Muscle of leg (tissue), 11 donors: ENCODE data around the gene PLXDC1. TPM values are rescaled to one million over a fixed set of nuclear protein-coding genes. Genes with fewer than 3 reads are reported as not detected.

ENCODE experiments used
- DNase-seq: peaks from one replicate; pipeline ENCODE4 v3.0.0; 2013
- H3K27ac ChIP-seq: one replicate; pipeline ENCODE4 v1.5.1; 2013; ENCODE audit warnings: mild to moderate bottlenecking, low read length, control low read depth
- H3K27me3 ChIP-seq: one replicate; pipeline ENCODE4 v1.6.1; 2013; ENCODE audit warnings: low read length; ENCODE audit not compliant: control insufficient read depth, insufficient read depth
- H3K36me3 ChIP-seq: one replicate; pipeline ENCODE4 v1.6.1; 2013; ENCODE audit warnings: low read length; ENCODE audit not compliant: control insufficient read depth, insufficient read depth
- H3K4me1 ChIP-seq: one replicate; pipeline ENCODE4 v1.6.1; 2013; ENCODE audit warnings: low read length; ENCODE audit not compliant: control insufficient read depth, insufficient read depth
- H3K4me3 ChIP-seq: one replicate; pipeline ENCODE4 v1.5.1; 2013; ENCODE audit warnings: low read length, control low read depth
- H3K9me3 ChIP-seq: replicated peaks from 2 replicates; pipeline ENCODE4 v1.6.1; 2013; ENCODE audit warnings: low read depth, low read length; ENCODE audit not compliant: control insufficient read depth
- WGBS: methylation state at CpG from one replicate; pipeline ENCODE4 v1.1.5; 2013; ENCODE audit warnings: missing lambda C conversion rate; ENCODE audit not compliant: insufficient coverage; 5-methylcytosine and 5-hydroxymethylcytosine counted together
- polyA plus RNA-seq, 8 donors: library from polyadenylated mRNA; unstranded; fragments of 120-200 nt; gene quantifications; one replicate each; pipeline versions ENCODE4 v1.2.1 to v1.2.3, GENCODE V29; 2013; ENCODE audit warnings: inconsistent platforms in 1 of 8, low replicate concordance in 1 of 8; ENCODE audit not compliant: insufficient read length in 8 of 8, insufficient read depth in 1 of 8
- total RNA-seq: library from RNA; stranded (reverse); fragments of 120-200 nt; gene quantifications from one replicate; pipeline ENCODE4 v1.2.4, GENCODE V29; 2013

PLXDC1 gene
- total and polyA plus RNA-seq, 9 donors = 2.0 to 8.7 (median 5.6) TPM

DNA sequence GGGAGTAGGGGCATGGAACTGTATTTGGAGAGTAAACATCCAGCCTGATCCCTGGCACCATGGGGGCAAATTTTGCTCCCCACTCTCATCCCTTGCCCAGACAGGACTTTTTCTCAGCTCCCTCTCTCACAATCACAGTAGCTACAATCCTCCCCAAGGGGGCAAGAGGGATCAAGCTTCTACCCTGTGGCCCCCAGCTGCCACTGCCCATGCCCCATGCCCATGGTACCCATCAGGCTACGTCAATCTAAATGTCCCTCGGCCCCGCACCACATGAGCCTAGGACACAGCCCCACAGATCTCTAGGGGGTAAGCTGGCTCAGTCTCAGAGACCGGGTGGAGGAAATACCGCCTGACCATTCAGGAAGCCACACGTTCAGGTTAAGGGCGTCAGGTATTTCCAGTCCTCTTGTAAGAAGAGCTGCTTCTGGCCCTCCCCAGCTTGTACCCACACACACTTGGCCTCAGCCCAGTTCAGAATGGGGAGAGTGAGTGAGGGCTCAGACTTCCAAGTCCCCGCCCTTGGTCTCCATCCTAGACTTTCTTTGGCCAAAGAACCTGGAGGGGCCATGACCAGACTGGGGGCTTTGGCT lies 44.2 kb upstream of the PLXDC1 start:
- H3K27ac ChIP-seq = peak overlapping the region; percentile 96
- no peaks in the 10 kb centered on the region for H3K9me3 ChIP-seq
- WGBS = 37% methylated on average over 4 of the region's 8 CpGs
- H3K27me3 ChIP-seq = no peaks in the 10 kb centered on the region
- peaks cover 36% of the 10 kb centered on the region for H3K36me3 ChIP-seq
- H3K4me1 ChIP-seq = peaks cover 69% of the 10 kb centered on the region
- peak; percentile 71 for DNase-seq
- peak overlapping the region; percentile 78 for H3K4me3 ChIP-seq

GRCh38 chr17:39194985-39195524 lies 43.6 kb upstream of the PLXDC1 start:
- peak overlapping the region; percentile 96 for H3K27ac ChIP-seq
- no CpG with 5 or more reads among the region's 10 CpGs for whole genome bisulfite sequencing
- peaks cover 42% of the 10 kb centered on the region for H3K36me3 ChIP-seq
- peak overlapping the region; percentile 78 for H3K4me3 ChIP-seq
- no peaks in the 10 kb centered on the region for H3K27me3 ChIP-seq
- DNase-seq = no peak
- H3K4me1 ChIP-seq = peaks cover 69% of the 10 kb centered on the region
- H3K9me3 ChIP-seq = no peaks in the 10 kb centered on the region

DNA sequence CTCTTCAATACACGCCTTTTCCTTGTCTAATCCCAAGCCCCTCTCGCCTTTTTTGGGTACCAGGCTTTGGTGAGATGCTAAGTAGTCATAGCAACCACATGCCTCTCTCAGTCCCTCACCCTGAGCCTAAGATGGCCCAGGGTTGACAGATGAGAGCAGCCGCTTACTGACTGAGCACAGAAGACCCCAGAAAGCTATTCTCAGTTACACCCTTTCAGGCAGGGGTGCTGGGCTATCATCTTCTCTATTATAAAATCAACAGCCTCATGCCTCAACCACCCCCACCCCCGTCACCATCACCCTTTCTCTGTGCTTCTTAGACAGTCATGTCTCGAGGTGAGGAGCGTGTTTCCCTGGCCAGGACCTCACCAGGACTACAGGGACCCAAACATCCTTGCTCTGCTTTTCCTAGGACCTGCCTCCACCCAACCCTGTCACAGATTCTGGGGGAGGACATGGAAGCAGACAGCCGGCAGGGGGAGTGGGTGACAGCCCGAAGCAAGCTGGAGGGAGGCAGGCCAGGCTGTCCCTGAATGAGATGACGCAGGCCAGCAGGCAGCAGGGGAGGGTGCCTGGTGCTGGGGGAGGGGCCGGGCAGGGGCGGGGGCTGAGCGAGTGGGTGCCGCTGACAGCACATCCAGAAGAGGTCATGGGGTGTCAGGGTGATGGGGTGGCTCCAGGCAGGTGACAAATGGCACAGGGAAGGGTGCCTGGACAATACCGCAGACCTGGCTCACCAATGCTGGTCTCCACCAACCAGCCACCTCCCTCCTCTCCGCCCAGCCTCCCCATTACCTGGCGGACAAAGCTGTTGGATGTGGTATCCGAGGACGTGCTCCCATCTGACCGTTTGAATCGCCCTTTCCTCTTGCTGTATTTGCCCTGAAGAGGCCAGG lies 42.9 kb upstream of the PLXDC1 start:
- Histone ChIP-seq H3K4me3 (peak overlapping the region; percentile 78), H3K9me3 (no peaks in the 10 kb centered on the region), H3K4me1 (peaks cover 66% of the 10 kb centered on the region), H3K27me3 (no peaks in the 10 kb centered on the region), H3K27ac (peak overlapping the region; percentile 96), H3K36me3 (peaks cover 43% of the 10 kb centered on the region)
- WGBS = 38% methylated on average over 15 of the region's 20 CpGs
- DNase-seq = peak; percentile 82

DNA sequence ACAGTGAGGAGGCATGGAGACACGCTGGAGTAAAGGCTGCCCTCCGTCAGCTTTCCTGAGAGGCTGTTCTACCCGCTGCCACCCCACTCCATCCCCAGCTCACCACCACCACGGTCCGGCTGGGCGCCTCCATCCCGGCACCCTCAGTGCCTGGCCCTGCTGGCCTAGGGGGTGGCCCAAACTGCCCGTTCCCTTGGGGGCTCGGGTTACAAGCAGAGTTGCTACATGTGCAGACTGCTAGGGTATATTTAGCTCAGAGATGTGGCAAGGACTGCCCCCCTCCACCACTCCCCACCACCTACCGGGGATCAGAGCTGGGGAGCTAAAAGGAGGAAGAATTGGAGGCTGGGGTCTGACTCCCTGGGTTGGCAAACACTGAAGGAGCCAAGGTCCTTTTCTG lies 41.9 kb upstream of the PLXDC1 start:
- H3K27ac ChIP-seq = peak overlapping the region; percentile 84
- no peaks in the 10 kb centered on the region for H3K9me3 ChIP-seq
- H3K27me3 ChIP-seq = no peaks in the 10 kb centered on the region
- H3K36me3 ChIP-seq = peaks cover 48% of the 10 kb centered on the region
- H3K4me1 ChIP-seq = peaks cover 58% of the 10 kb centered on the region
- peak; percentile 58 for DNase-seq
- H3K4me3 ChIP-seq = peak overlapping the region; percentile 28
- WGBS = 100% methylated on average over 3 of the region's 10 CpGs

- Histone ChIP-seq H3K27ac (peak overlapping the region; percentile 89), H3K36me3 (peaks cover 50% of the 10 kb centered on the region)
These were observed 41.5 kb upstream of the PLXDC1 start for GRCh38 chr17:39192901-39193300.

DNA sequence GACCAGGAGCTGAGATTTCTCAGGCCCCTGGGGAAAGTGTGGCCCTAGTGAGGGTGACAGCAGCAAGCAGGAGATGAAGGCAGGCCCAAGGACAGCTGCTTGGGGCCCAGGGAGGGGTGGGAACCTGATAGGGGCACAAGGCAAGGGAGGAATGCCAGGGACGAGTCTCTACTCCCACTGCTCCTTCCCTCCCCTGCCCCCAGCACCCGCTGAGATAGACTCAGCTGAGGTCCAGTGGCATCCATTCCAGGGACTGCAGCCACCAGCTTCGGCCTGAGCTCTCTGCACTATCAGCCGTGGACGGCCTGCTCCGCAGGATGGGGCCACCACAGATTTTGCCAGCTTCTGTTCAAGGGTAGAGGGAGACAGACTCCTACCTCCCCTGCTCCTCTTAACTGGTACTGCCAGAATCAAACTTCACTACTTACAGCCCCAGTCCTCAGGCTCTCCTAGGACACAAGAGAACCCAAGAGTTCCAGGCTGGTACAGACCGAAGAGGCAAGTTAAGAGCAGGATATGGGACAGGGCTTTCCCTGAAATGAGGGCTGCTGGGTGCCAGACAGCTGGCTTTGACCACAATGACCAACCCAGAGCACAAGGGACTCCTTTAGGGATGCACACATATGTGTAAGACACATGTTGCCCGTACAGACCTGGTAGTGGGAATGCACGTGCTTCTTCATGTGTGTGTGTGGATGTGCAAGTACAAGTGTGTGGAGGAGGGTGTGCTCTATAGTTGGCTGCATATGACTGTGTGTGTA lies 40.5 kb upstream of the PLXDC1 start:
- Histone ChIP-seq H3K4me3 (peak overlapping the region; percentile 5), H3K27ac (peak overlapping the region; percentile 89), H3K36me3 (peaks cover 57% of the 10 kb centered on the region), H3K9me3 (no peaks in the 10 kb centered on the region), H3K27me3 (no peaks in the 10 kb centered on the region), H3K4me1 (peaks cover 51% of the 10 kb centered on the region)
- peak; percentile 77 for DNase-seq
- 84% methylated on average over 6 of the region's 9 CpGs for WGBS

More at GRCh38 chr17:39192901-39193300, 41.5 kb upstream of the PLXDC1 start:
- 91% methylated on average over 11 of the region's 16 CpGs for WGBS
- Histone ChIP-seq H3K9me3 (no peaks in the 10 kb centered on the region), H3K4me1 (peaks cover 54% of the 10 kb centered on the region), H3K4me3 (peak overlapping the region; percentile 28), H3K27me3 (no peaks in the 10 kb centered on the region)
- no peak for DNase-seq

DNA sequence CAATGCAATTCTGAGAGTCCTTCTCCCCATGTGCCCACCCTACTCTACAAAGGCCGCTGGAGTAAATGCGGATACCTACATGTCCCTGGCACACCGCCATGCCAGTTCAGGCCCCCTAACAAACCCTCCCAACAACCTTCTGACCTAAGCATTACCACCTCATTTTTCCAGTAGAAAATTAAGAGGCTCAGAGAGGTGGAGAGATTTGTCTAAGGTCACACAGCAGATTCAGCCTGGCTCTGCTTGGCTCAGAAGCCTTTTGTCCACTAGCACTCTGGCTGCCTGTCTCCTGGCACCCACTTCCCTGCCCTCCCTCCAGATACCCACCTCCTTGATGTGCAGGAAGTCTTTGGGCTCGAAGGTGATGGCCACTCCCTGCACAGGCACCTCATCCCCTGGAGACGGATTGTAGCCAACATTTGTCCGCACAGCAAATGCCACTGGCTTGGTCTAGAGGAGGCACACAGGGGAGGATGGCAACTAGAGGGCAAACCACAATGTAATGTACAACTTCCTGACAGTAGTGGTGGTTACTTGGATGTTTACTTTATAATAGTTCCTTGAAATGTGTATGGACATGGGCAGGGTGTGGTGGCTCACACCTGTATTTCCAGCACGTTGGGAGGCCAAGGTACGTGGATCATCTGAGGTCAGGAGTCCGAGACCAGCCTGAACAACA lies 35.9 kb upstream of the PLXDC1 start:
- Histone ChIP-seq H3K36me3 (peaks cover 76% of the 10 kb centered on the region), H3K4me3 (no peak overlapping the region), H3K27ac (no peak overlapping the region), H3K9me3 (no peaks in the 10 kb centered on the region), H3K27me3 (no peaks in the 10 kb centered on the region), H3K4me1 (peaks cover 10% of the 10 kb centered on the region)
- DNase-seq = no peak
- WGBS = 81% methylated on average over 3 of the region's 9 CpGs

DNA sequence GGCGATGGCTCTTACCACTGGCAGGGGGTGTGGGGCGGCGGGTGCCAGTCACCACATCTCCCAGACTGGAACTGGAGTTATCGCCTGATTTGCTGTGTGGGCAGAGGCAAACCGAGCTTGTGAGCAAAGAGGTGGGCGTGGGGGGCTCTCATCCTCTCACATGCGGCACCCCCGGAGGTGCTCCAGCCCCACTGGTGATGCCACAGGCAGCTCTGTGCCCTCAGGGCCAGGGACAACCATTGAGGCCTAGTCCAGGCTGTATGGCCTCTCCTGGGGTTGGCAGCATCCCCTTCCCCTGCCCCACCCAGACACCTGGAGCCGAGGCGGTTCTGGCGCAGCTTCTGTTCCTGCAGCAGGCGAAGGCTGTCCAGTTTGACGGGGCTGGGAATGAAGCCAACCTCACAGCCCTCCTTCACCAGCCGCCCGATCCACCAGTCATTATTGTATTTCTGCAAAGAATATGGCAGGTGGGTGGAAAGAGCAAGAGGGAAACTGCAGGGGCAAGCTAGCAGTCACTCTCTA lies 35.1 kb upstream of the PLXDC1 start:
- no peaks in the 10 kb centered on the region for H3K9me3 ChIP-seq
- WGBS = 80% methylated on average over 10 of the region's 15 CpGs
- no peak overlapping the region for H3K27ac ChIP-seq
- no peak for DNase-seq
- no peaks in the 10 kb centered on the region for H3K27me3 ChIP-seq
- no peak overlapping the region for H3K4me3 ChIP-seq
- H3K36me3 ChIP-seq = peaks cover 72% of the 10 kb centered on the region
- H3K4me1 ChIP-seq = peaks cover 5% of the 10 kb centered on the region

- no peak overlapping the region for H3K4me3 ChIP-seq
- H3K9me3 ChIP-seq = no peaks in the 10 kb centered on the region
- no peak overlapping the region for H3K27ac ChIP-seq
- H3K4me1 ChIP-seq = no peaks in the 10 kb centered on the region
- DNase-seq = no peak
- H3K27me3 ChIP-seq = no peaks in the 10 kb centered on the region
- H3K36me3 ChIP-seq = peaks cover 72% of the 10 kb centered on the region
- WGBS = 92% methylated on average over 5 of the region's 10 CpGs
These were observed 32.3 kb upstream of the PLXDC1 start for GRCh38 chr17:39183720-39184119.
